Heart left ventricle (tissue), 13 donors: ENCODE data around the gene DNER.

Experiments used
- CTCF ChIP-seq, 12 donors: fragments of 200-600 bp; sonication (generic) in 4 of 12; IDR thresholded peaks; one replicate each; pipeline versions ENCODE4 v1.5.0 to v1.8.0; 2018 to 2022; ENCODE audit warnings: antibody characterized with exemption in 12 of 12, mild to moderate bottlenecking in 5 of 12
- POLR2A ChIP-seq, 2 donors: fragments of 450-650 bp; IDR thresholded peaks; one replicate each; pipeline ENCODE4 v1.6.1; 2017; ENCODE audit warnings: antibody characterized with exemption in 2 of 2, mild to moderate bottlenecking in 2 of 2, moderate library complexity in 2 of 2
- donor health status: ischemic (EF 13 %, LVEDD 7.1; RV severe dilation, severe dysfunction).
- donor health status: DM: no; HTN: yes; CAD: no.
- donor health status: DM: no; HTN: no; CAD: no.
- donor health status: ischemic (EF 25% LVEDD 6.9; RV normal size, moderate dysfunction).
- donor health status: ischemic (EF 25% LVEDD 5.7; RV mildly dilated, moderate dysfunction).
- donor health status: ischemic (EF 35%, LVEDD 5.7; RV mildly dilated, moderate dysfunction).
- donor health status: nonischemic (EF 11% LVEDD 7.7; RV severe dilation, severe dysfunction).
- donor health status: DM: yes; HTN: yes; CAD: no.
- donor health status: PGD.
- donor health status: ischemic (EF 29% LVEDD 5.4; RV normal size, mild dysfunction).
- donor health status: nonischemic (EF 23%, LVEDD 6.1; RV moderate dilation, normal function).

- TF ChIP-seq CTCF (IDR thresholded peaks at IDR 0.05): no peak
- TF ChIP-seq POLR2A (IDR thresholded peaks at IDR 0.05): no peak
These were observed 54.0 kb downstream of the DNER start for GRCh38 chr2:229660391-229660790.
